Tibial nerve (tissue), 4 donors: ENCODE results near the gene COBLL1.

Experiments used
- CTCF ChIP-seq, 5 experiments: fragments of 200-600 bp in 3 of 5; fragments of 450-650 bp in 2 of 5; sonication (generic) in 3 of 5; IDR thresholded peaks; one replicate each; pipeline ENCODE4 v1.5.1; 2016 to 2019; ENCODE audit warnings: antibody characterized with exemption in 5 of 5, mild to moderate bottlenecking in 3 of 5, moderate library complexity in 2 of 5
- EP300 ChIP-seq, 2 donors: sonication (generic); formaldehyde crosslinking; IDR thresholded peaks; one replicate each; pipeline ENCODE4 v1.6.1; 2017; ENCODE audit warnings: antibody characterized with exemption in 2 of 2, mild to moderate bottlenecking in 1 of 2

GRCh38 chr2:164890544-164890943 lies 48.9 kb upstream of the COBLL1 start:
- no peak for TF ChIP-seq CTCF (IDR thresholded peaks at IDR 0.05)
- TF ChIP-seq EP300 (IDR thresholded peaks at IDR 0.05), result peak in 1 of 2 donors; percentile 31
